COLO668 (cell line): Measurements from ENCODE around the gene GRIA2.

ENCODE experiments used
- DNase-seq: peaks from one replicate; lab custom pipeline; 2025; ENCODE audit not compliant: unreplicated experiment; lab: John Stamatoyannopoulos, UW

Gene GRIA2

DNA sequence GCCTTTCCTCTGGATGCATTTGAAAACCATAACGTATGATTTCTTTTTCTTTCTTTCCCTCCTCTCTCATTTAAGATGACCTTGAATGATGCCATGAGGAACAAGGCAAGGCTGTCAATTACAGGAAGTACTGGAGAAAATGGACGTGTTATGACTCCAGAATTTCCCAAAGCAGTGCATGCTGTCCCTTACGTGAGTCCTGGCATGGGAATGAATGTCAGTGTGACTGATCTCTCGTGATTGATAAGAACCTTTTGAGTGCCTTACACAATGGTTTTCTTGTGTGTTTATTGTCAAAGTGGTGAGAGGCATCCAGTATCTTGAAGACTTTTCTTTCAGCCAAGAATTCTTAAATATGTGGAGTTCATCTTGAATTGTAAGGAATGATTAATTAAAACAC, 142.8 kb downstream of the GRIA2 start:
- no peak for DNase-seq

GRCh38 chr4:157372154-157372553, 151.6 kb downstream of the GRIA2 start:
- DNase-seq = no peak

GRCh38 chr4:157372567-157372966, 152.0 kb downstream of the GRIA2 start:
- no peak for DNase-seq

DNA sequence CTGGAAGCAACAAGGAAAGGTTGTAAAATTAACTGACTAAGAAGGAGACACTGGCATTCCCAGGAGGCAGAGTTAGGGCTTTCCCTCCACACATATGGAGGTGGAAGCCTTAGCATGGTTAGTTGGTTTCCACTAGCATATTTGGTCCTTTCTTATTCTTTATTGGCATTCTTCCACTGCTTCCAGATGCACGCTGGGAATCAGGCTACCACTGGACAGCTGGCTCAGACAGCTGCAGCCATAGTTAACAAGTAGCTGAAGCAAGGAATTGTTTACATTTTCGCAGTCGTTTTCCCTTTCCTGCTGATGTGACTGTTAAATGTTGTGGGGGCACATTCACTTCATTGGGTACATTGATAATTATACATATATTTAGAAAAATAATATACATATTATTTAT, 169.2 kb downstream of the GRIA2 start:
- DNase-seq = no peak

GRCh38 chr4:157405070-157405469, 184.5 kb downstream of the GRIA2 start:
- no peak for DNase-seq
